H1 (cell line): ENCODE results near the gene CYB5R3. TPM values are rescaled to one million over a fixed set of nuclear protein-coding genes. Genes with fewer than 3 reads are reported as not detected.
"Not testable (repeated sequence)": the region's sequence is repeated elsewhere in the genome, so short reads cannot be mapped to it uniquely, and the experiment has no call there.

Experiments used
- CTCF ChIA-PET: fragments of 300-600 bp; sonication (Branson Sonifier 250); formaldehyde crosslinking; loops from one replicate; lab custom pipeline; 2021; ENCODE audit not compliant: partially characterized antibody; lab: Charles Lee
- POLR2A ChIA-PET: fragments of 300-600 bp; sonication (Branson Sonifier 250); formaldehyde crosslinking; loops from one replicate; lab custom pipeline; 2021; ENCODE audit warnings: inconsistent platforms; ENCODE audit not compliant: partially characterized antibody; lab: Charles Lee
- DNase-seq, 2 experiments: peaks; one replicate each; pipeline versions ENCODE4 v3.0.0 to v3.0.0-alpha.2; 2010 to 2022; ENCODE audit warnings: low spot score in 2 of 2, low read depth in 1 of 2, mixed read lengths in 1 of 2
- FAIRE-seq: peaks from 2 replicates; lab custom pipeline; 2011; peaks lifted over from hg19 to GRCh38; lab: Jason Lieb, UNC
- H2AFZ ChIP-seq: 2 replicates; pipeline ENCODE4 v1.8.1; 2012; ENCODE audit warnings: low read length, inconsistent platforms
- H2AK5ac ChIP-seq: 2 replicates; pipeline ENCODE4 v1.6.1; 2013; ENCODE audit warnings: low read depth, low read length
- H2BK120ac ChIP-seq: replicated peaks from 2 replicates; pipeline ENCODE3; 2013; ENCODE audit warnings: low read depth, low read length, inconsistent platforms
- H2BK12ac ChIP-seq: 2 replicates; pipeline ENCODE4 v1.6.1; 2013; ENCODE audit warnings: low read depth, low read length
- H2BK15ac ChIP-seq: 2 replicates; pipeline ENCODE4 v1.6.1; 2013; ENCODE audit warnings: low read length
- H2BK20ac ChIP-seq: 2 replicates; pipeline ENCODE4 v1.6.1; 2013; ENCODE audit warnings: low read length
- H2BK5ac ChIP-seq: 2 replicates; pipeline ENCODE4 v1.6.1; 2013; ENCODE audit warnings: low read depth, low read length
- H3K14ac ChIP-seq: 2 replicates; pipeline ENCODE4 v1.6.1; 2013; ENCODE audit warnings: inconsistent platforms; ENCODE audit not compliant: insufficient read length
- H3K18ac ChIP-seq: 2 replicates; pipeline ENCODE4 v1.6.1; 2013; ENCODE audit warnings: low read length; ENCODE audit errors: extremely low read depth
- H3K23ac ChIP-seq: 2 replicates; pipeline ENCODE4 v1.6.1; 2013; ENCODE audit warnings: inconsistent platforms; ENCODE audit not compliant: insufficient read length
- H3K23me2 ChIP-seq: 2 replicates; pipeline ENCODE4 v1.6.1; 2013; ENCODE audit warnings: low read depth, low read length
- H3K27ac ChIP-seq: 2 replicates; pipeline ENCODE4 v1.6.1; 2011; ENCODE audit warnings: low read depth, low read length, inconsistent platforms
- H3K27me3 ChIP-seq, 4 experiments: replicated peaks in 1 of 4; 1 replicate in 1 of 4; 2 replicates in 3 of 4; pipeline versions ENCODE4 v1.6.1 to v1.8.1; 2011 to 2013; ENCODE audit warnings: low read length in 3 of 4, mild to moderate bottlenecking in 3 of 4, inconsistent platforms in 2 of 4, mixed read lengths in 2 of 4, moderate library complexity in 1 of 4; ENCODE audit not compliant: control insufficient read depth in 3 of 4, insufficient read depth in 3 of 4; ENCODE audit errors: extremely low read depth in 1 of 4
- H3K36me3 ChIP-seq, 4 experiments: 2 replicates each; pipeline versions ENCODE4 v1.6.1 to v1.8.1; 2011 to 2013; ENCODE audit warnings: mild to moderate bottlenecking in 4 of 4, low read length in 3 of 4, moderate library complexity in 2 of 4, control low read depth in 1 of 4, inconsistent platforms in 1 of 4; ENCODE audit not compliant: insufficient read depth in 4 of 4, control insufficient read depth in 2 of 4
- H3K4ac ChIP-seq: replicated peaks from 2 replicates; pipeline ENCODE3; 2013; ENCODE audit warnings: low read length, low read depth, mixed read lengths, inconsistent platforms; ENCODE audit not compliant: insufficient read length
- H3K4me1 ChIP-seq, 4 experiments: replicated peaks in 1 of 4; 1 replicate in 1 of 4; 2 replicates in 3 of 4; pipeline versions ENCODE4 v1.6.1 to v1.8.1; 2011 to 2013; ENCODE audit warnings: low read length in 3 of 4, inconsistent platforms in 2 of 4, mixed read lengths in 1 of 4; ENCODE audit not compliant: insufficient read depth in 4 of 4, control insufficient read depth in 3 of 4
- H3K4me2 ChIP-seq, 2 experiments: 2 replicates each; pipeline versions ENCODE4 v1.6.1 to v1.8.1; 2011 to 2013; ENCODE audit warnings: low read depth in 2 of 2, low read length in 2 of 2, control low read depth in 1 of 2, inconsistent platforms in 1 of 2, mild to moderate bottlenecking in 1 of 2; ENCODE audit not compliant: insufficient read depth in 1 of 2
- H3K4me3 ChIP-seq, 4 experiments: fragments of 200-600, 300-600 bp in 1 of 4; sonication (generic), shearing (Covaris generic), sonication (Bioruptor Twin) in 1 of 4; 2 replicates each; pipeline versions ENCODE4 v1.5.1 to v1.8.1; 2011 to 2016; ENCODE audit warnings: low read length in 4 of 4, low read depth in 3 of 4, control low read depth in 2 of 4, inconsistent platforms in 2 of 4, mild to moderate bottlenecking in 2 of 4, mixed read lengths in 1 of 4, moderate library complexity in 1 of 4; ENCODE audit not compliant: insufficient read depth in 2 of 4; ENCODE audit errors: extremely low read depth in 1 of 4
- H3K56ac ChIP-seq: replicated peaks from 2 replicates; pipeline ENCODE3; 2013; ENCODE audit warnings: low read depth, mild to moderate bottlenecking, mixed read lengths, low read length, inconsistent platforms; ENCODE audit not compliant: insufficient read length
- H3K79me1 ChIP-seq: 2 replicates; pipeline ENCODE4 v1.6.1; 2013; ENCODE audit warnings: low read depth, low read length, control low read depth
- H3K79me2 ChIP-seq, 2 experiments: 2 replicates each; pipeline versions ENCODE4 v1.6.1 to v1.8.1; 2012 to 2013; ENCODE audit warnings: low read length in 2 of 2, mild to moderate bottlenecking in 2 of 2, inconsistent platforms in 1 of 2; ENCODE audit not compliant: insufficient read depth in 2 of 2, control insufficient read depth in 1 of 2
- H3K9ac ChIP-seq, 4 experiments: replicated peaks in 1 of 4; 1 replicate in 1 of 4; 2 replicates in 3 of 4; pipeline versions ENCODE4 v1.6.1 to v1.8.1; 2011 to 2013; ENCODE audit warnings: low read depth in 3 of 4, low read length in 3 of 4, control low read depth in 2 of 4, mild to moderate bottlenecking in 2 of 4, moderate library complexity in 2 of 4, inconsistent platforms in 1 of 4; ENCODE audit errors: extremely low read depth in 1 of 4
- H3K9me3 ChIP-seq, 2 experiments: 2 replicates each; pipeline versions ENCODE4 v1.6.1 to v1.8.1; 2012 to 2013; ENCODE audit warnings: mild to moderate bottlenecking in 2 of 2, moderate library complexity in 2 of 2, control low read depth in 1 of 2, inconsistent platforms in 1 of 2, low read depth in 1 of 2, low read length in 1 of 2, mixed read lengths in 1 of 2; ENCODE audit not compliant: insufficient read depth in 2 of 2
- H4K20me1 ChIP-seq, 2 experiments: replicated peaks in 1 of 2; 2 replicates each; pipeline versions ENCODE3 to v1.8.1; 2011 to 2013; ENCODE audit warnings: inconsistent platforms in 2 of 2, low read length in 2 of 2, mild to moderate bottlenecking in 1 of 2; ENCODE audit not compliant: insufficient read depth in 2 of 2, control insufficient read depth in 1 of 2
- H4K5ac ChIP-seq: 2 replicates; pipeline ENCODE4 v1.6.1; 2013; ENCODE audit warnings: low read length, low read depth, mixed read lengths, inconsistent platforms; ENCODE audit not compliant: insufficient read length
- H4K8ac ChIP-seq: 2 replicates; pipeline ENCODE4 v1.8.0; 2013; ENCODE audit warnings: mild to moderate bottlenecking, moderate library complexity, low read length, inconsistent platforms; ENCODE audit not compliant: insufficient read depth; ENCODE audit errors: extremely low read depth
- H4K91ac ChIP-seq: replicated peaks from 2 replicates; pipeline ENCODE3; 2013; ENCODE audit warnings: low read length, mixed read lengths, inconsistent platforms; ENCODE audit not compliant: insufficient read length
- WGBS, 2 experiments: shearing (Covaris generic) in 1 of 2; methylation state at CpG; one replicate each; pipeline versions ENCODE4 v1.1.6 to v1.1.7; 2013 to 2015; ENCODE audit warnings: low lambda C conversion rate in 2 of 2, mixed read lengths in 2 of 2, inconsistent platforms in 1 of 2, low coverage in 1 of 2, missing lambda C conversion rate in 1 of 2; ENCODE audit not compliant: insufficient replicate concordance in 2 of 2, insufficient coverage in 1 of 2, insufficient read length in 1 of 2; ENCODE audit errors: extremely low coverage in 1 of 2, missing lambda C conversion rate in 1 of 2; 5-methylcytosine and 5-hydroxymethylcytosine counted together
- polyA plus RNA-seq, 7 experiments: library from polyadenylated mRNA; depleted of rRNA in 3 of 7; stranded (reverse) in 5 of 7; unstranded in 2 of 7; fragments of >200 nt in 5 of 7; fragments of 200-250 nt in 2 of 7; gene quantifications; 1 replicate in 5 of 7; 2 replicates in 1 of 7; 4 replicates in 1 of 7; pipeline versions ENCODE4 v1.2.1 to v1.2.3, GENCODE V29; 2011 to 2013; ENCODE audit warnings: missing spikeins in 2 of 7, mixed read lengths in 2 of 7
- total RNA-seq: library from RNA; stranded (reverse); fragmentation: NEBNext Ultra II Directional; extraction: Animal tissue kit (Norgen Biotek cat#: 25700); gene quantifications from 2 replicates; pipeline ENCODE4 v1.2.1, GENCODE V29; 2021

CYB5R3 gene
- total and polyA plus RNA-seq, 2 of the 8 experiments (the other 6 are each of a cell fraction or from before 2014, with no cell fraction given), result 75.3 to 113 TPM

GRCh38 chr22:42570580-42570979 lies 78.6 kb downstream of the CYB5R3 start:
- not testable (repeated sequence) for H3K9ac ChIP-seq, H3K4me3 ChIP-seq, H3K79me1 ChIP-seq, H3K14ac ChIP-seq, H3K9me3 ChIP-seq, H4K8ac ChIP-seq, H3K4me2 ChIP-seq, FAIRE-seq, H3K27me3 ChIP-seq, H2BK5ac ChIP-seq, H2AFZ ChIP-seq, H4K91ac ChIP-seq, H3K23me2 ChIP-seq, H3K4ac ChIP-seq, H2BK20ac ChIP-seq, H3K56ac ChIP-seq, H3K4me1 ChIP-seq, H3K27ac ChIP-seq, H3K18ac ChIP-seq, H4K20me1 ChIP-seq, H2BK120ac ChIP-seq, H2BK15ac ChIP-seq, H2BK12ac ChIP-seq, H3K79me2 ChIP-seq, H3K23ac ChIP-seq, H4K5ac ChIP-seq, H2AK5ac ChIP-seq
- WGBS, 2 experiments, result 94% methylated on average over 9 of the region's 9 CpGs; no CpG with 5 or more reads in 1 of the 2 experiments
- CTCF ChIA-PET, result interaction anchor here (0.8 to 2.7 kb wide), 2 partner anchors 10 to 250 kb away, joined by 3 to 17 read pairs; no protein-coding TSS in a partner anchor
- H3K36me3 ChIP-seq, result peaks cover 0 to 21% (median 7%) of the 10 kb centered on the region in 4 experiments; a peak in 5 of 8 replicates
- POLR2A ChIA-PET, result interaction anchor here (1.4 to 3.5 kb wide), 6 partner anchors 7 to 40 kb away, joined by 3 to 13 read pairs (median 8); partner anchors contain the start of gene SERHL2
- DNase-seq, result peak in 1 of 2 experiments; percentile 46

- 88% methylated on average over 5 of the region's 6 CpGs; no CpG with 5 or more reads in 1 of the 2 experiments for WGBS, 2 experiments
- H3K27ac ChIP-seq, H3K14ac ChIP-seq, H3K4me2 ChIP-seq, DNase-seq, H3K4me3 ChIP-seq, H4K20me1 ChIP-seq, H4K5ac ChIP-seq, H3K79me2 ChIP-seq, H3K79me1 ChIP-seq, H2BK5ac ChIP-seq, H3K23me2 ChIP-seq, H4K8ac ChIP-seq, H3K36me3 ChIP-seq, H2BK120ac ChIP-seq, FAIRE-seq, H3K27me3 ChIP-seq, H3K4me1 ChIP-seq, H3K9ac ChIP-seq, H2BK12ac ChIP-seq, H2BK20ac ChIP-seq, H3K18ac ChIP-seq, H2AK5ac ChIP-seq, H3K9me3 ChIP-seq, H2AFZ ChIP-seq, H3K4ac ChIP-seq, H2BK15ac ChIP-seq, H3K56ac ChIP-seq, H4K91ac ChIP-seq, H3K23ac ChIP-seq: not testable (repeated sequence)
- POLR2A ChIA-PET, result interaction anchor here (0.5 to 3.5 kb wide), 12 partner anchors 10 to 61 kb away, joined by 3 to 27 read pairs (median 8); partner anchors contain the start of gene POLDIP3
- CTCF ChIA-PET, result interaction anchor here (2.7 kb wide), 1 partner anchor 8 kb away, joined by 17 read pairs; no protein-coding TSS in a partner anchor
Observed at GRCh38 chr22:42567950-42568349, 81.2 kb downstream of the CYB5R3 start.
